HepG2 (cell line): Measurements from ENCODE around the gene FRAS1. TPM values are rescaled to one million over a fixed set of nuclear protein-coding genes. Genes with fewer than 3 reads are reported as not detected.

Experiments used
- MBD4 ChIP-seq: IDR thresholded peaks from 2 replicates; pipeline ENCODE4 v1.6.1; 2012; ENCODE audit warnings: low read length, inconsistent platforms, borderline replicate concordance
- polyA plus RNA-seq, 8 experiments: library from polyadenylated mRNA; depleted of rRNA in 3 of 8; stranded (reverse) in 7 of 8; unstranded in 1 of 8; fragments of >200 nt; fragmentation: Illumina TruSeq in 4 of 8; extraction: Trizol in 4 of 8; gene quantifications; 2 replicates each; pipeline versions ENCODE4 v1.2.1 to v1.2.3, GENCODE V29; 2011 to 2016; ENCODE audit warnings: low read depth in 4 of 8, missing spikeins in 1 of 8, mixed read lengths in 1 of 8; ENCODE audit not compliant: insufficient read depth in 1 of 8
- total RNA-seq, 5 experiments: library from RNA; depleted of rRNA; stranded (reverse); fragments of >200 nt; fragmentation: Illumina TruSeq; extraction: Trizol; gene quantifications; 2 replicates each; pipeline ENCODE4 v1.2.3, GENCODE V29; 2016; ENCODE audit warnings: low read depth in 1 of 5
- TF ChIP-seq, protein P1 (sequence below): IDR thresholded peaks from 2 replicates; pipeline ENCODE4 v1.6.1; 2016; ENCODE audit warnings: low read depth, missing genetic modification reagents, missing compliant biosample characterization
- TF ChIP-seq, protein P2 (sequence below): sonication (generic); formaldehyde crosslinking; IDR thresholded peaks from 2 replicates; pipeline ENCODE4 v1.5.1; 2020; ENCODE audit warnings: mild to moderate bottlenecking, missing genetic modification reagents
- TF ChIP-seq, protein P3 (sequence below), 2 experiments: sonication (generic) in 1 of 2; formaldehyde crosslinking in 1 of 2; IDR thresholded peaks; 2 replicates each; pipeline versions ENCODE4 v1.5.1 to v1.6.1; 2011 to 2020; ENCODE audit warnings: borderline replicate concordance in 1 of 2, low read depth in 1 of 2, low read length in 1 of 2, mild to moderate bottlenecking in 1 of 2, missing genetic modification reagents in 1 of 2, moderate library complexity in 1 of 2

FRAS1 gene
- total and polyA plus RNA-seq, 2 of the 13 experiments (the other 11 are each of a cell fraction or from before 2014, with no cell fraction given) = 22.5 to 31.6 TPM

DNA sequence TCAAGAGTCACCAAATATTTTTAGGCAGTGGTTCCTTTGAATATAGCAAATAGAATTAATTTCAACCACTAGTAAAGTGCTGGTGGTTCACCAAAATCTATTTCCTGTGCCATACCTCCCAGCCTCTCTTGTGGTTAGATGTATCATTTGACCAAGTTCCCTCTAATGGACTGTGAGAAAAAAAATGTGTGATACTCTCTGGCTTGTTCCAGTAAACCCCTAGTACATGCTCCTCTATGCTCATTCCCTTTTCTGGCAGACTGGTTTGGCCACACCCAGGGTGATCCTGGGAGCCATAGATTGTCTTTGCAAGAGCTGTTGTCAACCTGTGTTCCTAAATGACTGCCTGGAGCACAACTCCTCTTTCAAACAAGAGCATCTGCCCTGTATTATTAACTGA, 109.5 kb downstream of the FRAS1 start (continued):
- TF ChIP-seq, protein P1, sequence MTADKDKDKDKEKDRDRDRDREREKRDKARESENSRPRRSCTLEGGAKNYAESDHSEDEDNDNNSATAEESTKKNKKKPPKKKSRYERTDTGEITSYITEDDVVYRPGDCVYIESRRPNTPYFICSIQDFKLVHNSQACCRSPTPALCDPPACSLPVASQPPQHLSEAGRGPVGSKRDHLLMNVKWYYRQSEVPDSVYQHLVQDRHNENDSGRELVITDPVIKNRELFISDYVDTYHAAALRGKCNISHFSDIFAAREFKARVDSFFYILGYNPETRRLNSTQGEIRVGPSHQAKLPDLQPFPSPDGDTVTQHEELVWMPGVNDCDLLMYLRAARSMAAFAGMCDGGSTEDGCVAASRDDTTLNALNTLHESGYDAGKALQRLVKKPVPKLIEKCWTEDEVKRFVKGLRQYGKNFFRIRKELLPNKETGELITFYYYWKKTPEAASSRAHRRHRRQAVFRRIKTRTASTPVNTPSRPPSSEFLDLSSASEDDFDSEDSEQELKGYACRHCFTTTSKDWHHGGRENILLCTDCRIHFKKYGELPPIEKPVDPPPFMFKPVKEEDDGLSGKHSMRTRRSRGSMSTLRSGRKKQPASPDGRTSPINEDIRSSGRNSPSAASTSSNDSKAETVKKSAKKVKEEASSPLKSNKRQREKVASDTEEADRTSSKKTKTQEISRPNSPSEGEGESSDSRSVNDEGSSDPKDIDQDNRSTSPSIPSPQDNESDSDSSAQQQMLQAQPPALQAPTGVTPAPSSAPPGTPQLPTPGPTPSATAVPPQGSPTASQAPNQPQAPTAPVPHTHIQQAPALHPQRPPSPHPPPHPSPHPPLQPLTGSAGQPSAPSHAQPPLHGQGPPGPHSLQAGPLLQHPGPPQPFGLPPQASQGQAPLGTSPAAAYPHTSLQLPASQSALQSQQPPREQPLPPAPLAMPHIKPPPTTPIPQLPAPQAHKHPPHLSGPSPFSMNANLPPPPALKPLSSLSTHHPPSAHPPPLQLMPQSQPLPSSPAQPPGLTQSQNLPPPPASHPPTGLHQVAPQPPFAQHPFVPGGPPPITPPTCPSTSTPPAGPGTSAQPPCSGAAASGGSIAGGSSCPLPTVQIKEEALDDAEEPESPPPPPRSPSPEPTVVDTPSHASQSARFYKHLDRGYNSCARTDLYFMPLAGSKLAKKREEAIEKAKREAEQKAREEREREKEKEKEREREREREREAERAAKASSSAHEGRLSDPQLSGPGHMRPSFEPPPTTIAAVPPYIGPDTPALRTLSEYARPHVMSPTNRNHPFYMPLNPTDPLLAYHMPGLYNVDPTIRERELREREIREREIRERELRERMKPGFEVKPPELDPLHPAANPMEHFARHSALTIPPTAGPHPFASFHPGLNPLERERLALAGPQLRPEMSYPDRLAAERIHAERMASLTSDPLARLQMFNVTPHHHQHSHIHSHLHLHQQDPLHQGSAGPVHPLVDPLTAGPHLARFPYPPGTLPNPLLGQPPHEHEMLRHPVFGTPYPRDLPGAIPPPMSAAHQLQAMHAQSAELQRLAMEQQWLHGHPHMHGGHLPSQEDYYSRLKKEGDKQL (CRISPR knock-in tag) = no peak
- TF ChIP-seq, protein P2, sequence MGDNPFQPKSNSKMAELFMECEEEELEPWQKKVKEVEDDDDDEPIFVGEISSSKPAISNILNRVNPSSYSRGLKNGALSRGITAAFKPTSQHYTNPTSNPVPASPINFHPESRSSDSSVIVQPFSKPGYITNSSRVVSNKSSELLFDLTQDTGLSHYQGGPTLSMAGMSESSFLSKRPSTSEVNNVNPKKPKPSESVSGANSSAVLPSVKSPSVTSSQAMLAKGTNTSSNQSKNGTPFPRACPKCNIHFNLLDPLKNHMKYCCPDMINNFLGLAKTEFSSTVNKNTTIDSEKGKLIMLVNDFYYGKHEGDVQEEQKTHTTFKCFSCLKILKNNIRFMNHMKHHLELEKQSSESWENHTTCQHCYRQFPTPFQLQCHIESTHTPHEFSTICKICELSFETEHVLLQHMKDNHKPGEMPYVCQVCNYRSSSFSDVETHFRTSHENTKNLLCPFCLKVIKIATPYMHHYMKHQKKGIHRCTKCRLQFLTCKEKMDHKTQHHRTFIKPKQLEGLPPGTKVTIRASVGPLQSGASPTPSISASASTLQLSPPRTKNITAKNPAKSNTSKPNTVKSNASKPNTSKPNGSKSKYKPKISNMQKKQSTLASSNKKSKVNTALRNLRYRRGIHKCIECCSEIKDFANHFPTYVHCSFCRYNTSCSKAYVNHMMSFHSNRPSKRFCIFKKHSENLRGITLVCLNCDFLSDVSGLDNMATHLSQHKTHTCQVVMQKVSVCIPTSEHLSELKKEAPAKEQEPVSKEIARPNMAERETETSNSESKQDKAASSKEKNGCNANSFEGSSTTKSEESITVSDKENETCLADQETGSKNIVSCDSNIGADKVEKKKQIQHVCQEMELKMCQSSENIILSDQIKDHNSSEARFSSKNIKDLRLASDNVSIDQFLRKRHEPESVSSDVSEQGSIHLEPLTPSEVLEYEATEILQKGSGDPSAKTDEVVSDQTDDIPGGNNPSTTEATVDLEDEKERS (CRISPR knock-in tag) = no peak
- no peak for TF ChIP-seq MBD4
- TF ChIP-seq, protein P3, sequence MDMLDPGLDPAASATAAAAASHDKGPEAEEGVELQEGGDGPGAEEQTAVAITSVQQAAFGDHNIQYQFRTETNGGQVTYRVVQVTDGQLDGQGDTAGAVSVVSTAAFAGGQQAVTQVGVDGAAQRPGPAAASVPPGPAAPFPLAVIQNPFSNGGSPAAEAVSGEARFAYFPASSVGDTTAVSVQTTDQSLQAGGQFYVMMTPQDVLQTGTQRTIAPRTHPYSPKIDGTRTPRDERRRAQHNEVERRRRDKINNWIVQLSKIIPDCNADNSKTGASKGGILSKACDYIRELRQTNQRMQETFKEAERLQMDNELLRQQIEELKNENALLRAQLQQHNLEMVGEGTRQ (IDR thresholded peaks at IDR 0.05; ENCODE audit: low read depth, low read length) = no peak
- TF ChIP-seq, protein P3 (CRISPR knock-in tag; IDR thresholded peaks at IDR 0.05; ENCODE audit: borderline replicate concordance) = no peak
